Kidney epithelial cell (primary cell): ENCODE results near the gene PHRF1. TPM values are rescaled to one million over a fixed set of nuclear protein-coding genes. Genes with fewer than 3 reads are reported as not detected.

ENCODE experiments used
- DNase-seq: peaks from one replicate; pipeline ENCODE4 v3.0.0-alpha.2; 2010; ENCODE audit warnings: low read depth
- H3K27me3 ChIP-seq: 2 replicates; pipeline ENCODE4 v1.6.0; 2011; ENCODE audit warnings: low read length; ENCODE audit not compliant: control insufficient read depth, insufficient read depth
- H3K36me3 ChIP-seq: 2 replicates; pipeline ENCODE4 v1.5.1; 2011; ENCODE audit warnings: low read length; ENCODE audit not compliant: control insufficient read depth, insufficient read depth
- H3K4me3 ChIP-seq: 2 replicates; pipeline ENCODE4 v1.5.1; 2011; ENCODE audit warnings: low read depth, mild to moderate bottlenecking, control low read depth, low read length
- total RNA-seq: library from RNA; depleted of rRNA; stranded (reverse); fragments of >200 nt; gene quantifications from 2 replicates; pipeline ENCODE4 v1.2.3, GENCODE V29; 2015
- TF ChIP-seq, protein P1 (sequence below): IDR thresholded peaks from 2 replicates; pipeline ENCODE4 v1.5.1; 2011; ENCODE audit warnings: mild to moderate bottlenecking, moderate library complexity, low read length, control low read depth, inconsistent platforms; ENCODE audit not compliant: insufficient read depth, poor library complexity, severe bottlenecking

Gene PHRF1
- total RNA-seq, 1 donor from 2014 or later, result 33.0 TPM

GRCh38 chr11:545171-545570 lies 31.1 kb upstream of the PHRF1 start:
- DNase-seq, result no peak
- TF ChIP-seq, protein P1, sequence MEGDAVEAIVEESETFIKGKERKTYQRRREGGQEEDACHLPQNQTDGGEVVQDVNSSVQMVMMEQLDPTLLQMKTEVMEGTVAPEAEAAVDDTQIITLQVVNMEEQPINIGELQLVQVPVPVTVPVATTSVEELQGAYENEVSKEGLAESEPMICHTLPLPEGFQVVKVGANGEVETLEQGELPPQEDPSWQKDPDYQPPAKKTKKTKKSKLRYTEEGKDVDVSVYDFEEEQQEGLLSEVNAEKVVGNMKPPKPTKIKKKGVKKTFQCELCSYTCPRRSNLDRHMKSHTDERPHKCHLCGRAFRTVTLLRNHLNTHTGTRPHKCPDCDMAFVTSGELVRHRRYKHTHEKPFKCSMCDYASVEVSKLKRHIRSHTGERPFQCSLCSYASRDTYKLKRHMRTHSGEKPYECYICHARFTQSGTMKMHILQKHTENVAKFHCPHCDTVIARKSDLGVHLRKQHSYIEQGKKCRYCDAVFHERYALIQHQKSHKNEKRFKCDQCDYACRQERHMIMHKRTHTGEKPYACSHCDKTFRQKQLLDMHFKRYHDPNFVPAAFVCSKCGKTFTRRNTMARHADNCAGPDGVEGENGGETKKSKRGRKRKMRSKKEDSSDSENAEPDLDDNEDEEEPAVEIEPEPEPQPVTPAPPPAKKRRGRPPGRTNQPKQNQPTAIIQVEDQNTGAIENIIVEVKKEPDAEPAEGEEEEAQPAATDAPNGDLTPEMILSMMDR, result no peak
- no peaks in the 10 kb centered on the region for H3K27me3 ChIP-seq
- H3K4me3 ChIP-seq, result no peak overlapping the region
- H3K36me3 ChIP-seq, result no peaks in the 10 kb centered on the region

DNA sequence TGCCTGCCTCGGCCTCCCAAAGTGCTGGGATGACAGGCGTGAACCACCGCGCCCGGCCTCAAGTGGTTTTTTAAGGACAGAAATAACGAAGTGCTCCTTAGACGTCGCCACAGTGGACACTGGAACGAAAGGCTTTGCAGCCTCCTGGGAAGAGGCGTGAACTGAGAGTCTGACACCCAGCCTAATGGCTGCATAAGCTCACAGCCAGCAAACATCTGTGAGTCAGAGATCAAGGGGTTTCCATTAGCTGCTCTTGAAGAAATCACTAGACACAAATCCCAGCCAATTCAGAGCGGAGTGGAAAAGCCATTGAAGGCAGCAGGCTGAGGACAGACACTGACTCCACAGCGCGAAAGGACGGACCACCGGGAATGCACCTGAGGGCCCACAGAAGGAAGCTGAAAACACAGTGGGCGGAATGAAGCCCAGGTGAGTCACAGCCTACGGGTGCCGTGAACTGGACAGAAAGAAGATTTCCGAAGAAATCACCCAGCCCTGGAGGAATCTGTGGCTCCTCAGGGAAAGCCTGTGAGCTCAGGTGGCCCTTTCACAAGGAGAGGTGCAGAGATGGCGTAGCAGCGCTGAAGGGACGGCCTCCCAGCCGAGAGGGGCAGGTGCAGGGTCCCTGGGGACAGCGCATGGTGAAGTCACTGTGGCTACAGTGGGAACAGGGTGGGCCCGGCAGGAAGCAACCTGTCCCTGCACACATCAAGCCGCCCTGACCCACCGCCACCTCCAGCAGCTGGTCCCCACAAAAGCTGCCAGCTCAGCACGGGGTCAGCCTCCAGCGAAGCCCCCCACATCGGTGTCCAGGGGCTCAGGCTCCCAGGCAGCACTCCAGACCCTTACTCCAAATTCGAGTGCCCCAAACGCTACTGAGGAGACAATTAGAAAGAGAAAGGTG lies 27.3 kb upstream of the PHRF1 start:
- no peak for DNase-seq
- Histone ChIP-seq H3K27me3 (peaks cover 4% of the 10 kb centered on the region), H3K4me3 (no peak overlapping the region), H3K36me3 (no peaks in the 10 kb centered on the region)
- TF ChIP-seq, protein P1, result no peak

DNA sequence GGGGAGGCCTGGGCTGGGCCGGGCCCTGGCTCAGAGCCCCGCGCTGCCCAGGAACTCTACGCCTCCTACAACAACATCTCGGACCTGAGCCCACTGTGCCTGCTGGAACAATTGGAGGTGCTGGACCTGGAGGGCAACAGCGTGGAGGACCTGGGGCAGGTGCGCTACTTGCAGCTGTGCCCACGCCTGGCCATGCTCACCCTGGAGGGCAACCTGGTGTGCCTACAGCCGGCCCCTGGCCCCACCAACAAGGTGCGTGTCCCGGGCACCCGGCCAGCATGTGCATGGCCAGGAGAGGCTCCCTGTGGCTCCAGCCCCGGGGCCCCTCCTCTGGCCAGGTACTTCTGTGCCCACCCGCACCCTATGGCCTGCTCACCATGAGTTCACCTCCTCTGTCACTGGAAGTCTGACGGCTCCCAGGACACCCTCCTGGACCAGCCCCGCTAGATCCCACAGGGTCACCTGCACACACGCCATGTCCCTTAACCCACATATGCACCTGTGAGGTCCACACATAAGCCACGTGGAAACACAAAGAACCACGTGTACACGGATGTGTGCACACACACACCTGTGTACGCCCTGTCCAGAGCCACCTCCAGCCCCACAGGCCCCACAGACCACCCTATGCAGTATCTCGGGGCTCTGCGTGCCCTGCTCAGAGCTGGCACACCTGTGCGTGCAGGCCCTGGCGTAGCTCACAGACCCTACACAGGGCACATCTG lies 26.1 kb upstream of the PHRF1 start:
- Histone ChIP-seq H3K36me3 (no peaks in the 10 kb centered on the region), H3K4me3 (no peak overlapping the region), H3K27me3 (peaks cover 13% of the 10 kb centered on the region)
- no peak for DNase-seq
- TF ChIP-seq, protein P1, result no peak

- Histone ChIP-seq H3K36me3 (no peaks in the 10 kb centered on the region), H3K27me3 (peaks cover 18% of the 10 kb centered on the region), H3K4me3 (no peak overlapping the region)
- TF ChIP-seq, protein P1, result no peak
- no peak for DNase-seq
Measured at GRCh38 chr11:550746-551085, 25.6 kb upstream of the PHRF1 start.

GRCh38 chr11:551131-551530 lies 25.1 kb upstream of the PHRF1 start:
- TF ChIP-seq, protein P1, result no peak
- Histone ChIP-seq H3K36me3 (no peaks in the 10 kb centered on the region), H3K27me3 (peaks cover 22% of the 10 kb centered on the region), H3K4me3 (no peak overlapping the region)
- no peak for DNase-seq

GRCh38 chr11:551596-551995 lies 24.7 kb upstream of the PHRF1 start:
- H3K27me3 ChIP-seq, result peaks cover 27% of the 10 kb centered on the region
- no peak overlapping the region for H3K4me3 ChIP-seq
- TF ChIP-seq, protein P1, result no peak
- no peaks in the 10 kb centered on the region for H3K36me3 ChIP-seq
- no peak for DNase-seq
